Activated naive CD4-positive, alpha-beta T cell treated with anti-CD3 and anti-CD28 coated beads, Interleukin-2, amount 50 U/mL, for 24 hours (primary cell): Measurements from ENCODE around the gene FOXN1.
A peak's percentile ranks its signal among the peaks of the same experiment; 100 is the strongest.
"Not testable (repeated sequence)": the region's sequence is repeated elsewhere in the genome, so short reads cannot be mapped to it uniquely, and the experiment has no call there.

Experiments used
- H3K27ac Mint-ChIP-seq: one replicate; pipeline ENCODE4 v1.8.0; 2021; ENCODE audit warnings: mild to moderate bottlenecking, mixed read lengths
- H3K27me3 Mint-ChIP-seq: one replicate; pipeline ENCODE4 v1.8.0; 2021; ENCODE audit warnings: mixed read lengths
- H3K36me3 Mint-ChIP-seq: one replicate; pipeline ENCODE4 v1.8.0; 2021; ENCODE audit warnings: mixed read lengths
- H3K4me1 Mint-ChIP-seq: one replicate; pipeline ENCODE4 v1.8.0; 2021; ENCODE audit warnings: mixed read lengths
- H3K4me3 Mint-ChIP-seq: one replicate; pipeline ENCODE4 v1.8.0; 2021; ENCODE audit warnings: mild to moderate bottlenecking, mixed read lengths
- H3K9me3 Mint-ChIP-seq: one replicate; pipeline ENCODE4 v1.8.0; 2021; ENCODE audit warnings: mixed read lengths

Gene FOXN1, protein sequence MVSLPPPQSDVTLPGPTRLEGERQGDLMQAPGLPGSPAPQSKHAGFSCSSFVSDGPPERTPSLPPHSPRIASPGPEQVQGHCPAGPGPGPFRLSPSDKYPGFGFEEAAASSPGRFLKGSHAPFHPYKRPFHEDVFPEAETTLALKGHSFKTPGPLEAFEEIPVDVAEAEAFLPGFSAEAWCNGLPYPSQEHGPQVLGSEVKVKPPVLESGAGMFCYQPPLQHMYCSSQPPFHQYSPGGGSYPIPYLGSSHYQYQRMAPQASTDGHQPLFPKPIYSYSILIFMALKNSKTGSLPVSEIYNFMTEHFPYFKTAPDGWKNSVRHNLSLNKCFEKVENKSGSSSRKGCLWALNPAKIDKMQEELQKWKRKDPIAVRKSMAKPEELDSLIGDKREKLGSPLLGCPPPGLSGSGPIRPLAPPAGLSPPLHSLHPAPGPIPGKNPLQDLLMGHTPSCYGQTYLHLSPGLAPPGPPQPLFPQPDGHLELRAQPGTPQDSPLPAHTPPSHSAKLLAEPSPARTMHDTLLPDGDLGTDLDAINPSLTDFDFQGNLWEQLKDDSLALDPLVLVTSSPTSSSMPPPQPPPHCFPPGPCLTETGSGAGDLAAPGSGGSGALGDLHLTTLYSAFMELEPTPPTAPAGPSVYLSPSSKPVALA

DNA sequence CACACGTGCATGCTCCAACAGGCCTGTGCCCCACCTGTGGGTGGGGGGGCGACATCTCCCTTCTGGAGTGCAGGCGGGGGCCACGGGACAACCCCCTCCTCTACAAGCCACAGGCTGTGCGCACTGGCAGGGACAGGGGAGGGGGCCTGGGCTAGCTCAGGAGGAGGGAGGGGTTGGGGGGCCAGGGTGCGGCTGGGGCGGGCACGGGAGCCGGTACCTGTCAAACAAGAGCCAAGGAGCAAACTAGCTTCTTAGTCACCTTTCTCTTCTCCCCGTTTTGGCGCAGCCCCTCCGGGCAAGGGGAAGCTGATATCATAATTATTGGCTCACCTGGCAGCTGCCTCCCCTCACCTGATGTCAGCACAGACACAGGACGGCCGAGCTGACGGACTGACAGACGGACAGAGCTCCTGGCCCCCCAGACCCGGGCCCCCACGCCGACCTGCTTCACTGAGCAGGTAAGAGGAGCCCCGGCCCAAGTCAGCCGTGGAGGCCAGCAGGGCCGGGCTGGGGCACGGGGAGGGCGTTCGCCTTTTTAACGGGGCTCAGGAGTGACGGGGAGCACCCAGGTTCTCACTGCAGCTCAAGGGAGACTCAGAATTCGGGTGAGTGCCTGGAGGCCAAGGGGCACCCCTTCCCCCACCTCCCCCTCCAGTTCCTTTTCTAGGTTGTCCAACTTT lies at the start of gene FOXN1:
FOXN1 (plus strand) TSS at position 363 of the 680 bp plus-strand sequence. CDS start 17,622 bp downstream, outside the sequence.
- H3K27ac Mint-ChIP-seq, result no peak within 1 kb of the TSS
- H3K4me1 Mint-ChIP-seq, result no peaks in the 10 kb centered on the region
- H3K9me3 Mint-ChIP-seq, result no peaks in the 10 kb centered on the region
- no peak within 1 kb of the TSS for H3K4me3 Mint-ChIP-seq
- H3K27me3 Mint-ChIP-seq, result peaks cover 10% of the 10 kb centered on the region
- no peaks in the 10 kb centered on the region for H3K36me3 Mint-ChIP-seq

DNA sequence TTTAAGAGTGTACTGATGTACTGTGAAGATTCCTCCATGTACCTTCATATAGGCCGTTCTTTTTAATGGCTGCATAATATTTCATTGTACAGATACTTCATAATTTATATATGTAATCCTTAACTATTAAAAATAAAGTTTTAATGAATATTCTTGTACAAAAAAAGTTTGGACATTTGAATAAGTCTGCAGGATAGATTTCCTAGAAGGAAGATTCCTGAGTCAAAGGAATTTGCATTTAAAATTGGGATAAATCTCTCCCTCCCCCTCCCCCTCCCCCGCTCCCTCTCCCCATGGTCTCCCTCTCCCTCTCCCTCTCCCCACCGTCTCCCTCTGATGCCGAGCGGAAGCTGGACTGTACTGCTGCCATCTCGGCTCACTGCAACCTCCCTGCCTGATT lies 48.3 kb upstream of the FOXN1 start:
- Mint-ChIP-seq H3K27ac (no peak overlapping the region), H3K4me3 (no peak overlapping the region), H3K36me3 (no peaks in the 10 kb centered on the region), H3K4me1 (no peaks in the 10 kb centered on the region), H3K9me3 (no peaks in the 10 kb centered on the region), H3K27me3 (no peaks in the 10 kb centered on the region)

DNA sequence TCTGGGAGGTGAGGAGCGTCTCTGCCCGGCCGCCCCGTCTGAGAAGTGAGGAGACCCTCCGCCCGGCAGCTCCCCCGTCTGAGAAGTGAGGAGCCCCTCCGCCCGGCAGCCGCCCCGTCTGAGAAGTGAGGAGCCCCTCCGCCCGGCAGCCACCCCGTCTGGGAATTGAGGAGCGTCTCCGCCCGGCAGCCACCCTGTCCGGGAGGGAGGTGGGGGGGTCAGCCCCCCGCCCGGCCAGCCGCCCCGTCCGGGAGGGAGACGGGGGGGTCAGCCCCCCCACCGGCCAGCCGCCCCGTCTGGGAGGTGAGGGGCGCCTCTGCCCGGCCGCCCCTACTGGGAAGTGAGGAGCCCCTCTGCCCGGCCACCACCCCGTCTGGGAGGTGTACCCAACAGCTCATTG lies 47.3 kb upstream of the FOXN1 start:
- not testable (repeated sequence) for H3K36me3 Mint-ChIP-seq, H3K27ac Mint-ChIP-seq

DNA sequence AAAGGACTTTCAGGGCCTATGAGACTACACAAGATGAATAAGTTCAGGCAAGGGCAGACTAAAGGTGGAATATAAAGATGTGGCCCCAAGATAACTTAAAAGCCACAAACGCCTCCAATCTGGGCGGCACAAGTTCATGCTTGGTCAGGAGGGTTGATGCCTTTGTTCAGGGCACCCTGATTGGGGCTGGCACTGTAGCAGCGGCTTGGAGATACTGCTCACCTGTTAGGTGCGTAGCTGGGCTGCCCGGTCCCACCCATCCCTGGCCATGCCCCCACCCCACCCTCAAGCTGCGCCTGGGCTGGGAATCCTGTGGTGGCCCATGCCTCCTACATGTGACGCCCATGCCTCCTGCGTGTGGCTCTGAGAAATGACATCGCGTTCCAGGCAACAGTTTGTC lies 45.2 kb upstream of the FOXN1 start:
- Mint-ChIP-seq H3K4me1 (no peaks in the 10 kb centered on the region), H3K4me3 (no peak overlapping the region), H3K27ac (no peak overlapping the region), H3K27me3 (peaks cover 3% of the 10 kb centered on the region), H3K9me3 (no peaks in the 10 kb centered on the region), H3K36me3 (no peaks in the 10 kb centered on the region)

More for the DNA sequence above, 47.3 kb upstream of the FOXN1 start:
- not testable (repeated sequence) for H3K27me3 Mint-ChIP-seq, H3K4me3 Mint-ChIP-seq, H3K9me3 Mint-ChIP-seq, H3K4me1 Mint-ChIP-seq

DNA sequence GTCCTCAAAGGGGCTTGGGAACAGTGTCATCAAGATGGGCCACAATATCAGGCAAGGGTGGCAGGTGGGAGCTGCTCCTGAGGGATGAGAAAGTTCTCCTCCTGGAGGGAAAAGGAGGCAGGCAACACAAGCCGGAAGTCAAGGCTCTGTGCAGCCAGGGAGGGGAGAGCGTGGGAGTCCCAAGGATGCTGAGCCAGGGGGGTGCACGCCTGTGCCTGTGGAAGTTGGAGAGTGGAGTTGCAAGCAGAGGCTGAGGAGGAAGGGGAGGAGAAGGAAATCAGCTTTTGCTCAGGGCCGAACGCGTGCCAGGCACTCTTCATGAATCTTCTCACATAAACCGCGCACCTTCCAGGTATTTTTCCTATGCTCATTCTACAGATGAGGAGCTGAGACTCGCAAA lies 40.1 kb upstream of the FOXN1 start:
- Mint-ChIP-seq H3K36me3 (no peaks in the 10 kb centered on the region), H3K4me3 (no peak overlapping the region), H3K27ac (no peak overlapping the region), H3K9me3 (no peaks in the 10 kb centered on the region), H3K27me3 (peaks cover 3% of the 10 kb centered on the region), H3K4me1 (peaks cover 7% of the 10 kb centered on the region)

DNA sequence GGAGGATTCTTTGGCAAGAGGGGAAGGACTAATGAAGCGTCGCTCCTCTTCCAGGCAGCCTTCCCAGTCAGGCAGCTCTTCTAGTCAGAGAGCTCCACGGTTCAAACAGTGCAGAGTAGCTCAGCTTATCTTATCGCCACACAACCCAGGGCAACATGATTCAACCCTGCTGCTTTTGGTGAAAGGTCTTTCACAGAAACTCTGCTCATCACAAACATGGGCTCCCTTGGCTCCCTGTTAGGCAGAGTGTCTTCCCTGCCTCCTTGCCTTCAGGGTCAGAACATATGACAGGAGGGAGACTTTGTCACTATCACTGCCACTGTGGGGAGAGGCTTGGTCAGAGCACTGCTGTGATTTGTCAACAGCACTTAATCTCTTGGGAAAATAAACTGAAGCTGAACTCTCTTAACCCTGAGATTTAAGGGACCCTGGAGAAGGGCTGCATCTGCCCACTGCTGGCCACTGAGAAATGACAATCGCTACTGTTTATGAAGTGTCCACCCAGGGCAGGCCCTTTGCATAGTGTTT lies 39.6 kb upstream of the FOXN1 start:
- Mint-ChIP-seq H3K4me1 (peaks cover 7% of the 10 kb centered on the region), H3K27ac (no peak overlapping the region), H3K27me3 (peaks cover 3% of the 10 kb centered on the region), H3K36me3 (no peaks in the 10 kb centered on the region), H3K4me3 (no peak overlapping the region), H3K9me3 (no peaks in the 10 kb centered on the region)

DNA sequence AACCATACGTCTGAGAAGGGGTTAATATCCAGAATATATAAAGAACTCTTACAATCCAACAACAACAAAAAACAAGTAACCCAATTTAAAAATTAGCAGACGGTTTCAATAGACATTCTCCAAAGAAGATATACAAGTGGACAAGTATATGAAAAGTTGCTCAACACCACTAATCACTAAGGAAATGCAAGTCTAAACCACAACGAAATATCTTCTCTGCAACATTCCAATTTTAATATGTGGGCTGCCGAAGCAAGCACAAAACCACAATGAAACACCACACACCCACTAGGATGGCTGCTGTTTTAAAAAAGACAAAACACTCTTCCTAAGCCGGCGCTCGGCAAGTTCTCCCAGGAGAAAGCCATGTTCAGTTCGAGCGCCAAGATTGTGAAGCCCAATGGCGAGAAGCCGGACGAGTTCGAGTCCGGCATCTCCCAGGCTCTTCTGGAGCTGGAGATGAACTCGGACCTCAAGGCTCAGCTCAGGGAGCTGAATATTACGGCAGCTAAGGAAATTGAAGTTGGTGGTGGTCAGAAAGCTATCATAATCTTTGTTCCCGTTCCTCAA lies 38.6 kb upstream of the FOXN1 start:
- H3K4me1 Mint-ChIP-seq, result peaks cover 7% of the 10 kb centered on the region
- peaks cover 3% of the 10 kb centered on the region for H3K27me3 Mint-ChIP-seq
- H3K36me3 Mint-ChIP-seq, result no peaks in the 10 kb centered on the region
- no peak overlapping the region for H3K4me3 Mint-ChIP-seq
- no peaks in the 10 kb centered on the region for H3K9me3 Mint-ChIP-seq
- H3K27ac Mint-ChIP-seq, result no peak overlapping the region

DNA sequence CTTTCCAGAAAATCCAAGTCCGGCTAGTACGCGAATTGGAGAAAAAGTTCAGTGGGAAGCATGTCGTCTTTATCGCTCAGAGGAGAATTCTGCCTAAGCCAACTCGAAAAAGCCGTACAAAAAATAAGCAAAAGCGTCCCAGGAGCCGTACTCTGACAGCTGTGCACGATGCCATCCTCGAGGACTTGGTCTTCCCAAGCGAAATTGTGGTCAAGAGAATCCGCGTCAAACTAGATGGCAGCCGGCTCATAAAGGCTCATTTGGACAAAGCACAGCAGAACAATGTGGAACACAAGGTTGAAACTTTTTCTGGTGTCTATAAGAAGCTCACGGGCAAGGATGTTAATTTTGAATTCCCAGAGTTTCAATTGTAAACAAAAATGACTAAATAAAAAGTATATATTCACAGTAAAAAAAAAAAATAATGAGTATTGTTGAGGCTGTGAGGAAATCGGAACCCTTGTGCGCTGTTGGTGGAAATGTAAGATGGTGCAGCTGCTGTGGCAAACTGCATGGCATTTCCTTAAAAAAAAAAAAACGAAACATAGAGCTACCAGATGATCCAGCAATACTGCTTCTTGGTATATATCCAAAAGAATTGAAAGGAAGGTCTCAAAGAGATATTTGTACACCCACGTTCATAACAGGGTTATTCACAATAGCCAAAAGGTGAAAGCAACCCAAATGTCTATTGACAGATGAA lies 38.0 kb upstream of the FOXN1 start:
- not testable (repeated sequence) for H3K36me3 Mint-ChIP-seq, H3K9me3 Mint-ChIP-seq, H3K27me3 Mint-ChIP-seq, H3K4me1 Mint-ChIP-seq, H3K4me3 Mint-ChIP-seq
- H3K27ac Mint-ChIP-seq, result peak overlapping the region; percentile 25

DNA sequence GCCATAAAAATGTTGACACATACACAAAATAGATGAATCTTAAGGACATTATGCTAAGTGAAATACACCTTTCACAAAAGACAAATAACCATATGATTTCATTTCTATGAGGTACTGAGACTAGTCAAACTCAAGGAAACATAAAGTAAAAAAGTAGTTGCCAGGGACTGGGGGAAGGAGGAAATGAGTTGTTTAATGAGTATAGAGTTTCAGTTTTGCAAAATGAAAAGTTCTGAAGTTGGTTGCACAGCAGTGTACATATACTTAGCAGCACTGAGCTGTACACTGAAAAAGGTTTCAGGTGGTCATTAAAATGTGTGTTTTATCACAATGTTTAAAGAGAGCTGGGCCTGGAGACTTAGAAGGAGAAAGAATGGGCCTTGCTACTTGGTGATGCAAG lies 37.4 kb upstream of the FOXN1 start:
- H3K9me3 Mint-ChIP-seq, result no peaks in the 10 kb centered on the region
- H3K4me1 Mint-ChIP-seq, result peaks cover 7% of the 10 kb centered on the region
- no peaks in the 10 kb centered on the region for H3K36me3 Mint-ChIP-seq
- no peak overlapping the region for H3K4me3 Mint-ChIP-seq
- H3K27ac Mint-ChIP-seq, result peak overlapping the region; percentile 25
- H3K27me3 Mint-ChIP-seq, result peaks cover 3% of the 10 kb centered on the region

DNA sequence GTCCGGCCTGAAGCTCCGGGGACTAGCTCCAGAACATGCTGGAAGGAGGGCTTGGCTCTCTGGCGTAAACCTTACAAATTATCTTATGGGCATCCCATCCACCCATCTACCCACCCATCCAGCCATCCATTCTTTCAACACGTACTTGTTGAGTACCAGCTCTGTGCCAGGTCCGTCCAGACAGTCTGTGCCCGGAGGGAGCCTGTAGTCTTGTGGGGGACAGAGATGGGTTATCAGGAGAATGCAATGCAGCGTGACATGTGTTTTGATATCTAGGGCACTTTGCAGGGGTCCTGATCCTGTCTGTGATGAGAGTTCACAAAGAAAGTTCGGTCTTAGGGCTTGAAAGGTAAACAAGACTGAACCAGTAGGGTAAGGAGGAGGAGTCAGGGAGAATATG lies 36.8 kb upstream of the FOXN1 start:
- Mint-ChIP-seq H3K4me3 (no peak overlapping the region), H3K27ac (no peak overlapping the region), H3K36me3 (no peaks in the 10 kb centered on the region), H3K9me3 (no peaks in the 10 kb centered on the region), H3K4me1 (peaks cover 7% of the 10 kb centered on the region), H3K27me3 (peaks cover 3% of the 10 kb centered on the region)

DNA sequence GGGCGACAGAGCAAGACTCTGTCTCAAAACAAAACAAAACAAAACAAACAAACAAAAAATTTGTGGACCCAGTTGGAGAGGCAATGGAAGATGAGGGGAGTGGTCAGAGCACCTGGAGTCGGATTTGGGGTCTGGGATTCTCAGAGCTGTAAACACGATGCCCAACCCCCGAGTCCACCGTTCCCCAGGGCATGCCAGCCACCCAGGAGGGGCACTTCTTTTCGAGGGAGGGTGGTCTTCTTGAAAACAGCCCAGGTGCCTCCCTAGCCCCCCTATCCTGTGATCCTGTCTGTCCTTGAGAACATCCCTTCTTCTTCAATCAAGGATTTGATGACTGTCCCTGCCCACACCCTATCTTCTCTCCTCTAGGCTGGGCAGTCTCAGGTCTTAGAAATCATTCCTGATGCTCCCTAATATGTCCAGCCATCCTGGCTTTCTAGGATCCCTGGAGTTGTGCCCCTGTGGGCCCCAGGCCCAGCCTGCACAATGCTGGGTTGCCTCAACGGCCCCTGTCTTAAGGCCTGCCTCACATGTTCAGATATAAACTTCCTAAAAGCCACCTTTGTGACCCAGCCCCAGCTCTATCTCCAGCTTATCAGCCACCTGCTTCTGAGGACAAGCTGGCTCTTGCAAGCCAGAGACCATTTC lies 35.8 kb upstream of the FOXN1 start:
- Mint-ChIP-seq H3K27me3 (peaks cover under 1% of the 10 kb centered on the region), H3K4me3 (no peak overlapping the region), H3K4me1 (peaks cover 10% of the 10 kb centered on the region), H3K9me3 (no peaks in the 10 kb centered on the region), H3K27ac (no peak overlapping the region), H3K36me3 (no peaks in the 10 kb centered on the region)

DNA sequence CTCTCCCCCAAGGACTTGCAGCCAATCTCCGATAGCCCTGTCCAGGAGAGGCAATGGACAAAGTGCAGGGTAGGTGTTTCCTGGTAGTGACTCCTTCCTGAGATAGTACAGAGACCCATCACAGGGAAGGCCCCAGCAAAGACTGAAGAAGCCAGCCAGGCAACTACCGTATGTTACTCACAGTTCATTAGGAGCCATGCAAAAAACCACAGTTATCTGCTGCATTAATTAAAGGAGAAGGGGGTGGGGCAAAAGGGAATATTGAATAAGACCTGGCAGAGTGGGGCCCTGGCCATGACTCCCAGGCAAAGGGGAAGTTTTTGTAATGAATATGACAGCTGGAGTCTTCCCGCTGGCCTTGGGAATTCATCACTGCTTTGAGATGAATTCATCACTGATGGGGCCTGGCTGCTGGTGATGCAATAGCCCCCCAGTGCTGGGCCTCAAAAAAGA lies 35.2 kb upstream of the FOXN1 start:
- Mint-ChIP-seq H3K9me3 (no peaks in the 10 kb centered on the region), H3K27ac (no peak overlapping the region), H3K36me3 (no peaks in the 10 kb centered on the region), H3K27me3 (no peaks in the 10 kb centered on the region), H3K4me1 (peaks cover 16% of the 10 kb centered on the region), H3K4me3 (no peak overlapping the region)

DNA sequence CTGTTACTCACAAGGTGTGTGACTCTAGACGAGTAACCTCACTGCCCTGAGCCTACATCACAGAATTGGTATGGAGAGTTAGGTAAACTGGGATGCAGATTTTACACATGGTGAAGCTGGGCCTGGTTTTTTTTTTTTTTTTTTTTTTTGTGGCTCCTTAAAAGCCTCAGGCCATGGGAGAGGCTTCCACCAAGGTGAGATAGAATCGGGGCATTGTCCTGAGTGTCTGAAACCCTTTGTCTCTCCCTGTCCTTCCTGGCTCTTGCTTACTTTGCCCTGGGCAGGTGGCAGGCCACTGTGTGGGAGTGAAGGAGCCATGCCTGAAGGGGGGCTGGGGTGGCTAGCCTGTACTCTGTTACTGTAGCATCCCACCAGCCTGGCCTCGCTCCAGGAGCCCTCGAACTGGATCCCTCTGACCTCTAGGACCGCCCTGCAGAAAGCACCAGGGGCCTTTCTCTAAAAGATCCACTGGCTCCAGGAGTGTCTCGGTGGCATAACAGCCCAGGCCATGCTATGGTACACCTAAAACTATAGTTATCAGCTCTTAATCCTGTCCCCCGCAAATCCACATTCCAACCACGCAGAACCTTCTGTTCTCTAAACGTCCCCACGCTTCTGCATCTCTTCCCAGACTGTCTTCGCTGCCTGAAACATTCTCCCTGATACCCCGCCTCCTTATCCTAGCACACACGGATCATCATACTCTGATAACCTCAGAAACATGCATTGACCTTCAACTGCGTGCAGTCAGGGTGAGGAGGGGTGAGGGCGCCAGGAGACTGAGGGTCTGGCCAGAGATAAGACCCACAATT lies 34.4 kb upstream of the FOXN1 start:
- no peak overlapping the region for H3K27ac Mint-ChIP-seq
- no peaks in the 10 kb centered on the region for H3K27me3 Mint-ChIP-seq
- H3K9me3 Mint-ChIP-seq, result no peaks in the 10 kb centered on the region
- H3K4me3 Mint-ChIP-seq, result no peak overlapping the region
- H3K36me3 Mint-ChIP-seq, result no peaks in the 10 kb centered on the region
- H3K4me1 Mint-ChIP-seq, result peaks cover 23% of the 10 kb centered on the region

DNA sequence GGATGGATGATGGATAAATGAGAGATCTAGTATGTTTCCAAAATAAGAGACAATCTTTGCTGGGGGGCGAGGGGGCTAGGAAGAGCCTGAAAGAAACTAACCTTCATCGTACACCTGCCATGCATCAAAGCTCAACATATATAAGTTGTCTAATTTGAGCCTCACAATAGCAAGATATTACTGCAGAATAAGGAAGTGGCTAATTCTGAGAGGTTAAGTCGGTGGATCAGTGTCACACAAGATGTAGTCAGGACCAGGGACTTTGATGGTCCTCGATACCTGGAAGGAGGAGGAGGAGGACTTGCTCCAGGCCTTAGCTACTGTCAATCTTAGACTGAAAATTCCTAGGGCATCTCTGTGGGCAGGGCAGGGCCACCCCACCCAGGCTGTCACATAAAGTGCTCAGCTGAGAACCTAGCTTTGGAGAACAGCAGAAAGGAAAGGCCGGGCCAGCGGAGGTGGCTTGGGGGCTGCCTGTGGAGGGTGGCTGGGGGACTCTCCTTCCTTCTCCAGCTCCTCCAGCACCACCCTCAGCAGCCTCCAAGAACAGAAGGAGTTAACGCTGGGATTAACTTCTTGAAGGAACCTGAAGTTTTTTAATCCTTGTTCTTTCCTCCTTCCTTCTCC lies 33.2 kb upstream of the FOXN1 start:
- H3K4me3 Mint-ChIP-seq, result no peak overlapping the region
- no peaks in the 10 kb centered on the region for H3K36me3 Mint-ChIP-seq
- no peak overlapping the region for H3K27ac Mint-ChIP-seq
- no peaks in the 10 kb centered on the region for H3K27me3 Mint-ChIP-seq
- peaks cover 24% of the 10 kb centered on the region for H3K4me1 Mint-ChIP-seq
- H3K9me3 Mint-ChIP-seq, result no peaks in the 10 kb centered on the region
